Choroid plexus epithelial cell (primary cell): ENCODE data around the gene LRRC3B.

Source experiments
- DNase-seq: peaks from one replicate; pipeline ENCODE4 v3.0.0-alpha.2; 2010; ENCODE audit warnings: low read depth
- H3K4me3 ChIP-seq: 2 replicates; pipeline ENCODE4 v1.5.1; 2011; ENCODE audit warnings: low read depth, mild to moderate bottlenecking, control low read depth, low read length, moderate library complexity
- TF ChIP-seq, protein P1 (sequence below): conservative IDR thresholded peaks from 2 replicates; pipeline ENCODE4 v1.5.1; 2011; ENCODE audit warnings: low read depth, mild to moderate bottlenecking, control low read depth, inconsistent platforms, low read length, moderate library complexity

Gene LRRC3B

DNA sequence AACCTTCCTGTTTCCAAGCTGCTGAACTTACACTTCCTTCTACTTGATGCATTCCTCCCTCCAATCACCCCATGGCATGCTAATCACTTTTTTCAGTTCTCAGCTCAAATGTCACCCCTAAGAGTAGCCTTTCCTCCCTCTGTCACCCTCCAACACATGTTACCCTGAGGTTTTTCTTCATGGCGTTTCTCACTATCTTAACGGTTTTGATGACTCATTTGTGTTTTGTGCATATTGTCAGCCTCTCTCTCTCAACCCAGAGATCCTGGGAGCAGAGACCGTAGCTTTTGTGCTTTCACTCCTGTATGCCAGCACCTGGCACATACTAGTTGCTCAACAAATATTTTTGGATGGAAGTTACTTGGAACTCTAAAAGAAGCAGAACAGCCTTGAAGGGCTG lies 24.5 kb downstream of the LRRC3B start:
- TF ChIP-seq, protein P1, sequence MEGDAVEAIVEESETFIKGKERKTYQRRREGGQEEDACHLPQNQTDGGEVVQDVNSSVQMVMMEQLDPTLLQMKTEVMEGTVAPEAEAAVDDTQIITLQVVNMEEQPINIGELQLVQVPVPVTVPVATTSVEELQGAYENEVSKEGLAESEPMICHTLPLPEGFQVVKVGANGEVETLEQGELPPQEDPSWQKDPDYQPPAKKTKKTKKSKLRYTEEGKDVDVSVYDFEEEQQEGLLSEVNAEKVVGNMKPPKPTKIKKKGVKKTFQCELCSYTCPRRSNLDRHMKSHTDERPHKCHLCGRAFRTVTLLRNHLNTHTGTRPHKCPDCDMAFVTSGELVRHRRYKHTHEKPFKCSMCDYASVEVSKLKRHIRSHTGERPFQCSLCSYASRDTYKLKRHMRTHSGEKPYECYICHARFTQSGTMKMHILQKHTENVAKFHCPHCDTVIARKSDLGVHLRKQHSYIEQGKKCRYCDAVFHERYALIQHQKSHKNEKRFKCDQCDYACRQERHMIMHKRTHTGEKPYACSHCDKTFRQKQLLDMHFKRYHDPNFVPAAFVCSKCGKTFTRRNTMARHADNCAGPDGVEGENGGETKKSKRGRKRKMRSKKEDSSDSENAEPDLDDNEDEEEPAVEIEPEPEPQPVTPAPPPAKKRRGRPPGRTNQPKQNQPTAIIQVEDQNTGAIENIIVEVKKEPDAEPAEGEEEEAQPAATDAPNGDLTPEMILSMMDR: no peak
- H3K4me3 ChIP-seq: no peak overlapping the region
- DNase-seq: no peak

DNA sequence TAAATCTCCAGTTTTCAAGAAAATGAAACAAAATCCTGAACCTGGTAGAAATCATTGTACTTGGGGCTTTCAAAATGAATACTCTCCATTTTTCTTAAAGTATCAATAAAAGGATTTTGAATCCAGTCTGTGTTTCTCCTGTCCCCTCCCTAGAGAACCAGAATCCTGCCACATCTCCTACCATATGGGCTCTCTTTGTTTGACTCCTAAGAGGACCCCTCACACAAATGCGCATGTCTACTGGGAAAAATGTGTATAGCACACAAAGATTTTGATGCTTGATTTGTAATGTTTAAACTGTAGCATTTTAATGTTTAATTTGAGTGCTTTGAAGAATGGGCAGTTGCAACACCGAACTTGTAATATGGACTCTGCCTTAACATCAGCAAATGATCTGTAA lies 25.9 kb downstream of the LRRC3B start:
- DNase-seq: no peak
- no peak overlapping the region for H3K4me3 ChIP-seq
- TF ChIP-seq, protein P1: no peak

DNA sequence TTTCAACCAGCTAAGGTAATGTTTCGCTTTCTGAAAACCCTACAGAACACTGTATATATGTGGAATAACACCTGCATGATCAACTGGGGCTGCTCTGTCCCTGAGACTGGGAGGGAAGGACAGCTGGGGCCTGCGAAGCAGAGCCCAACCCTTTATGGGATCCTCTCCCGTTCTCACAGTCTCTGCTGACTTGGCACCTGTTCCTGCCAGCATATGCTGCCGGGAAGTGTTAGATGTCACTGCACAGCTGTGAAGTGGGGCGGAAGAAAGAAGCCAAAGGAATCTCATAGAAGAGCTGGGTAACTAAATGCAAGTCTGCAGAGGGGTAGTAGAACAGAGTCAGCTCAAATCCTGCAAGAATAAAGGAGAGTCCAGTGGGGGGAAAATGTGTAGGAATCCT lies 29.6 kb downstream of the LRRC3B start:
- no peak for DNase-seq
- no peak overlapping the region for H3K4me3 ChIP-seq
- TF ChIP-seq, protein P1: no peak

DNA sequence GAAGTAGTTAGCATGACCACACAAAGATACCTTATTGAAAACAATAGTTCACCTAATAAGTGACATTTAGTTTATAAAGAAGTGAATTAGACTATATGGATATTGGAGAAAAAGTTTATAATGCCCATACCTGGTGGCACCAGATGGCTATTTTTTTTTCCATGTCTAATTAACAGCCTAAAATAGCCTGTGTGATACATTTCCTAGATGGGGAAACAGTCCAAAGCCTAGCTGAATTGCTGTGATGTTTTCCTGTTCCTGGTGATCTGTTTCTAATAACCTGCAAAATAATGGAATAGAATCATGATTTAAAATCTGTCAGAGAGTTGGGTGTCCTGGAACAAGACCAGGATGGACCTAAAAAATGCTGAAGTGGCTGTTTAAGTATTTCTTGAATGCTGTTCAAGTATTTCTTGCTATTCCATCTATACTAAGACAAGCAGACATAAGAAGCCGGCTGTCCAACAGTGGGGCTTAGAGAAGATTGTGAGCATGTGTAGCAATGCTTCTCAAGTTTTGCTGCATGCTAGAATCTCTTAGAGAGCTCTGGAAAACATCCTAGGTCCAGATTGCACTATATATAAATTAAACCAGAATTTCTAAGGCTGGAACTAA lies 31.3 kb downstream of the LRRC3B start:
- TF ChIP-seq, protein P1: no peak
- DNase-seq: no peak
- H3K4me3 ChIP-seq: no peak overlapping the region

DNA sequence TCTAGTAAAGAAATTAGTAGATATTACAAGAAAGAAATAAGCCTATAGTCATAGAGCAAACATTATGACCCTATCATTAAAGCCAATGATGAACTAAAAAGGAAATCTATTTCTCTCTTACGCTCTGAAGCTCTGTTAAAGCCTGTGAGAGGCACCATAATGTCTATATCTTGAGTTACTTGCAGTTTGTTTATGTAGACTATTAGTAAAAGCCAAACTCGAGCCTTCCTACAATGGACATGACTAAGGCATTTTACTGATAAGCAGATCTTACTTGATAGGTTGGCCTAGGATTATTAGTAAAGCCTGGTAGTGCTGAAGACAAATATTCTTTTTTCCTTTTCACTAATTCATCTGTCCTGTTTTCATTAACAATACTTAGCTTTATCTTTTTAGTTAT lies 32.7 kb downstream of the LRRC3B start:
- DNase-seq: no peak
- H3K4me3 ChIP-seq: no peak overlapping the region
- TF ChIP-seq, protein P1: no peak

DNA sequence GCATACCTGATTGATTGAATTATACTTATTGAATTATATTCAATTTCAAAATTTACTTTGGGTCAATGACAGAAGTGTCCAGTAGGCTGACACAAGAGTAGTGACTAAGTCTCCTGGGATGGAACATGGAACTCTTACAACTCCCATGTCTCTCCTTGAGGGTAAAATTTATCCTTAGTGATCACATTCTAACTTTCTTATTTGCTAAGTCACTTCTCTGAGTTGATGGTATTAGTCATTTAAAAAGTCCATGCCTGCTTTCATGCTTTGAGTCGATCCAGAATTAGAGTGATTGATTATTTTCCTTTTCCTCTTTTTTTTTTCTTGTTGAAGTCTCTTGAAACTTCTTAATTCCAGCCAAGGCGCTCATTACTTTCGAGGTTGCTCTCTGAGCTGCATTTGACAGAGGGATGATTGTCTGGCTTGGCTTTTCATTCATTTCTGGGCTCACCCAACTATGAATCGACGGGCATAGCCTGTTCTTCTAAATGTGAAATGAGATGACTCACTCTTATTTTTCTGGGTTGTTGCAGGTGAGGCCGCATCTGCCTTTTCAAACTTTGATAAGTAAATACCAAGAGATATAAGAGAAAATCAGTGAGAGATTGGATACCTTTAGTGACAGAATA lies 34.9 kb downstream of the LRRC3B start:
- H3K4me3 ChIP-seq: no peak overlapping the region
- no peak for DNase-seq
- TF ChIP-seq, protein P1: no peak

DNA sequence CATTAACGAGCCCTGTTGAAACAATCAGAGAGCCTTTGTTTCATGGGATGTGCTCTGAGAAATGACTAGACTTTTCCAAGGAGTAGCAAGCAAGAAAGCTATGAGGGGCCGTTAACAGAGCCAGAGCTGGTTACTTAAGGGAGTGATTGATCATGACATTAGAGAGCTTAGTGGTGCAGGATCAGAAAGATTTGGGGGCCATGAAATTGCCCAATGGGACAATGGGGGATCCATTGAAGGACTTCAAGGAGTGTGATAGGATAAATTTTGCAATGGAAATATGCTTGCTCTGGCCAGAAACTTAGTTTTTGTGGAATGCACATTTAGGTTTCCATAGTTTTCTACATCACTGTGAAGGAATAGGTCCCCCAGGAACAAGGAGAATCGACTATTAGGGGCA lies 45.6 kb downstream of the LRRC3B start:
- no peak for DNase-seq
- TF ChIP-seq, protein P1: no peak
- no peak overlapping the region for H3K4me3 ChIP-seq
